GM10266 (cell line): Measurements from ENCODE around the gene GLI3.

Experiments
- DNase-seq: peaks from one replicate; pipeline ENCODE4 v3.0.0; 2012; ENCODE audit errors: extremely low spot score
- CTCF ChIP-seq: IDR thresholded peaks from 2 replicates; pipeline ENCODE4 v1.5.1; 2012; ENCODE audit warnings: mild to moderate bottlenecking, low read depth; ENCODE audit not compliant: control insufficient read depth, insufficient read depth; ENCODE audit errors: missing control alignments

Gene GLI3

GRCh38 chr7:42137941-42138340 is 99.1 kb downstream of the GLI3 start:
- TF ChIP-seq CTCF, result no peak
- no peak for DNase-seq

- no peak for TF ChIP-seq CTCF
These were observed 99.6 kb downstream of the GLI3 start for GRCh38 chr7:42137431-42137830.

GRCh38 chr7:42135728-42136127 is 101.3 kb downstream of the GLI3 start:
- TF ChIP-seq CTCF, result no peak
- no peak for DNase-seq

More at GRCh38 chr7:42137431-42137830, 99.6 kb downstream of the GLI3 start:
- DNase-seq, result no peak

GRCh38 chr7:42134276-42134876 is 102.6 kb downstream of the GLI3 start:
- DNase-seq, result no peak
- TF ChIP-seq CTCF, result no peak

GRCh38 chr7:42133321-42133720 is 103.7 kb downstream of the GLI3 start:
- no peak for DNase-seq
- TF ChIP-seq CTCF, result no peak

GRCh38 chr7:42128703-42129102 is 108.3 kb downstream of the GLI3 start:
- peak; percentile 19 for TF ChIP-seq CTCF
- no peak for DNase-seq

- no peak for TF ChIP-seq CTCF
- DNase-seq, result no peak
These were observed 109.8 kb downstream of the GLI3 start for GRCh38 chr7:42127232-42127622.
